ENCODE measurements around the gene SLC16A2.

GRCh38 chrX:74449937-74450330 is 28.6 kb downstream of the SLC16A2 start:
- TF ChIP-seq POLR2A (IDR thresholded peaks at IDR 0.05; ENCODE audit: low read depth, low read length) (no peak), POLR2AphosphoS5 (IDR thresholded peaks at IDR 0.05; ENCODE audit: low read depth, low read length) (no peak), TAF1 (IDR thresholded peaks at IDR 0.05; ENCODE audit: low read depth, low read length) (no peak)
